Esophagus muscularis mucosa (tissue), 4 donors: ENCODE measurements around the gene ZC3H7B.

Experiments
- EP300 ChIP-seq: sonication (generic); formaldehyde crosslinking; IDR thresholded peaks from one replicate; pipeline ENCODE4 v1.6.1; 2017; ENCODE audit warnings: antibody characterized with exemption
- POLR2A ChIP-seq: fragments of 450-650 bp; IDR thresholded peaks from one replicate; pipeline ENCODE4 v1.6.1; 2017; ENCODE audit warnings: antibody characterized with exemption, moderate library complexity, mild to moderate bottlenecking, low read depth
- POLR2AphosphoS5 ChIP-seq, 2 donors: sonication (generic); formaldehyde crosslinking; IDR thresholded peaks; one replicate each; pipeline ENCODE4 v1.6.1; 2017; ENCODE audit warnings: antibody characterized with exemption in 2 of 2
- TF ChIP-seq, protein P1 (sequence below), 3 experiments: fragments of 200-600 bp in 2 of 3; fragments of 450-650 bp in 1 of 3; sonication (generic) in 2 of 3; IDR thresholded peaks; one replicate each; pipeline ENCODE4 v1.5.1; 2017 to 2019; ENCODE audit warnings: antibody characterized with exemption in 3 of 3, mild to moderate bottlenecking in 2 of 3, moderate library complexity in 1 of 3

DNA sequence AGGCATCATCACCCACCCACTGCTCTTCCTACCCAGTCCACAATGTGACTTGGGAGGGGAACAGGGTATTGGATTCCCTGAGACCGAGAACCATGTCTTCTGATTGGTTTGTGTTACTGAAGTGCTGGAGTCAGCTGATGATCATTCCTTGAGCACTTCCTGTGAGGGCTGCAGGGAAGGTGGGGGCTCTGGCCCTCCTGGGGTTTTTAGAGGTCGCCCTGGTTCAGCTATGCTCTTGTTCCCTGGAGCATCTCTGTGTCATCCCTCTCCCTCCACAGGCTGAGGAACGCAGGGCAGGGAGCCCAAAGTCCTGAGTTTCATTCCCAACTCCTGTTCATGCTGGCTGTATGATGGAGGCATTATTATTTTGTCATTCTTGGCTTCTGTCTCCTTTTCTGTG is 6.7 kb downstream of the ZC3H7B start:
- TF ChIP-seq POLR2A, result no peak
- TF ChIP-seq, protein P1, sequence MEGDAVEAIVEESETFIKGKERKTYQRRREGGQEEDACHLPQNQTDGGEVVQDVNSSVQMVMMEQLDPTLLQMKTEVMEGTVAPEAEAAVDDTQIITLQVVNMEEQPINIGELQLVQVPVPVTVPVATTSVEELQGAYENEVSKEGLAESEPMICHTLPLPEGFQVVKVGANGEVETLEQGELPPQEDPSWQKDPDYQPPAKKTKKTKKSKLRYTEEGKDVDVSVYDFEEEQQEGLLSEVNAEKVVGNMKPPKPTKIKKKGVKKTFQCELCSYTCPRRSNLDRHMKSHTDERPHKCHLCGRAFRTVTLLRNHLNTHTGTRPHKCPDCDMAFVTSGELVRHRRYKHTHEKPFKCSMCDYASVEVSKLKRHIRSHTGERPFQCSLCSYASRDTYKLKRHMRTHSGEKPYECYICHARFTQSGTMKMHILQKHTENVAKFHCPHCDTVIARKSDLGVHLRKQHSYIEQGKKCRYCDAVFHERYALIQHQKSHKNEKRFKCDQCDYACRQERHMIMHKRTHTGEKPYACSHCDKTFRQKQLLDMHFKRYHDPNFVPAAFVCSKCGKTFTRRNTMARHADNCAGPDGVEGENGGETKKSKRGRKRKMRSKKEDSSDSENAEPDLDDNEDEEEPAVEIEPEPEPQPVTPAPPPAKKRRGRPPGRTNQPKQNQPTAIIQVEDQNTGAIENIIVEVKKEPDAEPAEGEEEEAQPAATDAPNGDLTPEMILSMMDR (IDR thresholded peaks at IDR 0.05), result no peak
- TF ChIP-seq POLR2AphosphoS5 (IDR thresholded peaks at IDR 0.05), result no peak
- TF ChIP-seq EP300, result no peak
